Measurements from ENCODE around the gene CISD1.

The CISD1 gene

GRCh38 chr10:58266003-58266825, 2.7 kb upstream of the CISD1 start:
- peak; percentile 26 for DNase-seq (ENCODE audit: low spot score)

DNA sequence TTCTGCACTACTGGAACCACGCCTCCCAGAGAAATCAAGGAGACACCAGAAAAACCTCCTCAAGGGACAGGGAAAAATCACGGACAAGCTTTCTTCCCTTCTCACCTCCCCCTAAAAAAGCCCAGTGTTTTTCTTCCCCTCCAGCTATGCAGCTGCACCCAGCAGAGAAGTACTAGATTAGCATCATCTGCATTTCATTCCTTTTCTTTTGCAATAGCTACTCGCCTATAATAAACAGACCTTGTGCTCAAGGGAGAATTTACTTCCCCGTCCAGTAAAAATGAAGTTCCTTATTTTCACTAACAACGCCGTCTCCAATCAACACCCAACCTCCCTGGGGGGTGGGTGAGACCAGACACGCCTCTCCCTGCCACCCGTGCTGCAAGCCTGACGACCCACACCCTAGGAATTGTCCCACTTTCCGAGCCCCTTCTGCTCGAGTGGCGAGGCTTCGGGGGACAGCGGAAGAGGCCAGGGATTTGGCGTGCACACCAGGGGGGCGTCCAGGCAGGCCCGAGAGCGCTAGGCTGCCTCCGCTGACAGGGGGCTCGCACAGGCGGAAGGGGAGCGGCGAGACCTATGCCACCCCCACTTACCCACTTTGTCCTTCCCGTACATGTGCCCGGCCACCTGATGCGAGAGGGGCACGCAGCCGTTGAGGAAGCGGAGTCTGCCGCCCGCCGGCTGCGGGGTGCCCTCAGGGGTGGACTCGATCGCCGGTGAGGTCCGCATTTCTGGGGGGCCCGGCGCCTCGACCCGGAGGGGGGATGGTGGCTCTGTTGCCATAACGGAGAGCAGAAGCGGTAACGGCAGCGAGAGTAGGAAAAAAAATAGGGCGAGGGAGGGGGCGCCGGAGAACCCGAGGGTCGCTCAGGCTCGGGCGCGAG, 1.9 kb upstream of the CISD1 start:
- DNase-seq (ENCODE audit: low spot score), result peak; percentile 15

DNA sequence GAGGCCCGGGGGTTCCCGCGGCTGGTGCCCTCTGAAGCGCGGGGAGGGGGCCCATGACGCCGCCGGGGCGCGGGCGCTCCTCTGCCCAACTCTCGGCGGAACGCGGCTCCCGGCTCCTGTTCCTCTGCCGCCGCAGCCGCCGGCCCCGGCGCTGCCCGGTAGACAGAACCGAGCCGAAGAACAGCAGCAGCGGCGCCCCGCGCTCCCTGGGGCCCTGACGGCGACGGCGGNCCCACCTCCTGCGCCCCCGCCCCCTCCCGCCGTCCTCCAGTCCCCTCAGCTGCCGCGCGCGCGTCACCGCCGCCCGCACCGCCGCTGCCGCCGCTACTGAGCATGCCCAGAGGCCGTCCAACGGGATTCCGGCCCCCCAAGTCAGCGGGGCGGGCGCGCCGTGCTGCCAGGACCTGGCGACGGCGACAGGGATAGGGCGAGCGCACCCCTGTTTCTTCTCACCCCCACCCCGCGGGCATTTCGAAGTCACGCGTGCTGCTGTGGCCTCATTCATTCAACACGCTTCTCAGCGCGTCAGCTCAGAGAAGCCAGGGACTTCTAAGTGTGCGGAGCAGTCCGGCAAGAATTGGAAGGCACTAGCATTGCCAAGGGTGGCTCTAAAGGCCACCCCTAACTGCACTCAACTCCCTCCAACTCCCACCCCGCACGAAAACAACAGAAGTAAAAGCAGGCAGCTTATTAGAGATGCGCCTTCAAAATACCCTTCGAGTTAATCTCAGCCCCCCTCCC, 1.1 kb upstream of the CISD1 start, which contains the start of gene IPMK:
IPMK (minus strand) TSS at position 182 of the 741 bp plus-strand sequence. CDS start 283 bp downstream, outside the sequence.
- peak; percentile 94 for DNase-seq (ENCODE audit: low spot score)

DNA sequence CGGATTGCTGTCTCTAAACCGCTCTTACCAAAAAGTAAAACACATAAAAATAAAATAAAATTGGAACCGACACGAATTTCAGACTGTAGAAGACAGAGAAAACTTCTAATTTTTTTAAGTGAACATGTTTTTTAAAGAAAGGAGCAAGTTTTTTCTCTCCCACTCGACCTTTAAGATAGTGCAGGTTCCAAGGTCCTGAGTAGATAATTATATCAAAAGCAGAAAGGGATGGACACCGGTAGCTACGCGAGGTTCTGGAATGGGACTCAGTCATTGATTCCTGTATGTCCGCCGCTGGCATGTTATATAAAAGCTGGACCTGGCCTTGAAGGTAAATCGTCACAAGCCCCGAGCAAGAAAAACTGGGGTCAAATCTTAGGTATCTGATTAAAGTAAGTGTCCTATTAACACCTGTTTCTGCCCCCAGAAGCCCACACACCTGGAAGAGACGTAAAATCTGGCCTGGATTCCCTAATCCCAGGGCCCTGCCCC, 462 bp upstream of the CISD1 start:
- DNase-seq (ENCODE audit: low spot score), result no peak

DNA sequence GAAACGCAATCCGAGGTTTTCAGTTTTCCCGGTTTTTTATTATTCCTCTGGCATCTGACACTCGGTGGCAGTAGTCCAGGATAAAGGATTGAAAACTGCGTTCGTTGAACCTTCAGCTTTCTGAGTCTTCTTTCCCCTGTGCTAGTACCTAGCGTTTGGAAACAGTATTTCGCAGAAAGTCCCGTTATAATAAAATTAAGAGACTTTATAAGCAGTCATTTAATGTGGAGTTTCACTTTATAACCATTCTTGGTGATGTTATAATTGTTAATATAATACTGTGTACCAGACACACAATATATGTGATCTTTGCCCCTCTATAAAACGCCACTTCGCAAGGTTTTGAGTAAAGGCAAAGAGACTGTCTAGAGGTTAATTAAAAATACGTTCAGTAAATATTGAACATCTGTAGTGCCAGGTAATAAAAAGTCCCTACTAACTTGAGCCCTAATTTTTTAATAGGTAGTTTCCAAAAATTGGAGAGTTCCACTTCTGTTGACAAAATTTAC, 874 bp downstream of the CISD1 start:
- DNase-seq (ENCODE audit: low spot score), result no peak

DNA sequence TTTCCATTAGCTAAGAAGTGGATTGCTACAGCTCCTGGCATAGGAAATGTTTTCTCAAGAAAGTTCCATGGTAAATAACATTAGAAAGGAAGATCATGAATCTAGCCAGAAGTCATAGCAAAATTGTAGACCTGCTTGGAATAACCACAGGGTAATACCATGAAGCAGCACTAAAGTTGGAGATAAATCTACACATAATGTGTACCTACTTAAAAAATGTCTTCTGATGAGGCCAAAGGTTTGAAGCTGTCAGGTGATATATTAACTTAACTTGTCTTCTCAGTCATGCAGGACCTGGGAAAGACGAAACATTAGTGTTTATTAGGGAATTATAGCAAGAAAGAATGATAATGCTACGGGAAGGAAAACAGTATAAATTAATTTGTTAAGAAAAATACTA, 6.3 kb downstream of the CISD1 start:
- no peak for DNase-seq (ENCODE audit: low spot score)

- DNase-seq (ENCODE audit: low spot score), result no peak
Observed at GRCh38 chr10:58275908-58276307, 6.9 kb downstream of the CISD1 start.

DNA sequence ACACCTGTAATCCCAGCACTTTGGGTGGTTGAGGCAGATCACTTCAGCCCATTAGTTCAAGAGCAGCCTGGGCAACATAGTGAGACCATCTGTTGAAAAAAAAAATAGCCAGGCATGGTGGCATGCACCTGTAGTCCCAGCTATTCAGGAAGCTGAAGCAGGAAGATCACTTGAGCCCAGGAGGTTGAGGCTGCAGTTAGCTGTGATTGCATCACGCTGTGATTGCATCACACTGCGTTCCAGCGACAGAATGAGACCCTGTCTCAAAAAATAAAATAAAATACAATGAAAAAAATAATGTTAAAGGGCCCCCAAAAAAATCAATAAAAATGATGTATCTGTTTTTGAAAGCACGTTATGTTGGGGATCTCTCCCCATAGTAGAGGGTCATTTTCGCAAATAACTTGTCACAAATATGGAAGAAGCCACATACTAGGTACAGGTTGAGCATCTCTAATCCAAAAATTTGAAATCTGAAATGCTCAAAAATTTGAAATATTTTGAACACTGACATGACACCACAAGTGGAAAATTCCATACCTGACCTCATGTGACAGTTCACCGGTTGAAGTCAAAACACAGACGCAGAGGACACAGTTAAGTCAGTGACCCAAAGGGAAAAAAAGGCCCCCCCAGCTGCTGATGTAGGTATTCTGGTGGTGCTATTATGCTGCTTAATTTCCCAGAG, 9.5 kb downstream of the CISD1 start:
- DNase-seq (ENCODE audit: low spot score), result no peak

- no peak for DNase-seq (ENCODE audit: low spot score)
Observed at GRCh38 chr10:58278962-58279307, 10.0 kb downstream of the CISD1 start.

DNA sequence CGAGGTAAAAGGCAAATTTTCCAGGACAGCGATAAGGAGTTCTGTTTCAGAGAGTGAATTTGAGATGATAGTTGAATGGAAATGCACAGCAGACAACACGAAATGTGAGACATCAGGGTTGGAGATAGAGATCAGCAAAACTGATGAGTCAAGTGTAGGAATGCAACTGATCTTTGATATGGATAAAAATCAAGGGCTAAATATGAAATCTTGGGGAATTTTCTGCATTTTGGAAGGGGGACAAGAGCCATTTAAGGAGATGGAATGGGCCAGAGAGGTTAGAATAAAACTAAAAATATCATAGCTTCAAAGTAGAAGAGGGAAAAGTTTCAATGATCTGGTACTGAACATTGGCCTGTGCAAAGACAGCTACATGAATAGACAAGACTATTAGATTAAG, 11.5 kb downstream of the CISD1 start:
- DNase-seq (ENCODE audit: low spot score), result no peak

DNA sequence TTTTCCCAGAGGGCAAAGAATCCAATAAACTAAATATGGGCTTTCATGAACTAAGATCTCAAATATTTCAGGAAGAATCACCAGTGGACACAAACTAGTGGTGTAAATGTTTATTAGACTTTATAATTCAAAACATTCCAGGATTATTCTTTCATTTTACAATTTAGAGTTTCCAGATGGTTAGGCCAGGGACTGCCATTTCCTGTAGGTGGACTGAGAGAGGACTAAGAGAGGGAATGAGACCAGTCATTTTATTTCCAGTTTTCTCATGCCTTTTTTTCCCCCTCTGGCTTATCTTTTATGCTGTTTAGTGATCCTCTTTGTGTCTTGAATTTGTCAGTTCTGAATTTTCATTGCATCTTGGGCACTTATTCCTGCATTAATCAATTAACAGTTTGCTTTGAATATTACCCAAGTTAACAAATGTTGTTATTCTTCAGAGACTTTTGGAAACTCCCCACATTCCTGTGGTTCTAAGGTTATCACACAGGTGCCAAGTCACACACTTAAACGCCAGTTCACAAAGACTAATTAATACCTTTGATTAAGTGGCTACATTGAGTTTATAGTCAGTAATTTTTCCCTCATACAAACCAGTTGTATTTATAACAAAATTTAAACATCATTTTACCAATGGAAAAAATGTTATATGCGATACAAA, 12.3 kb downstream of the CISD1 start:
- no peak for DNase-seq (ENCODE audit: low spot score)

GRCh38 chr10:58282615-58283014, 13.7 kb downstream of the CISD1 start:
- peak; percentile 27 for DNase-seq (ENCODE audit: low spot score)

DNA sequence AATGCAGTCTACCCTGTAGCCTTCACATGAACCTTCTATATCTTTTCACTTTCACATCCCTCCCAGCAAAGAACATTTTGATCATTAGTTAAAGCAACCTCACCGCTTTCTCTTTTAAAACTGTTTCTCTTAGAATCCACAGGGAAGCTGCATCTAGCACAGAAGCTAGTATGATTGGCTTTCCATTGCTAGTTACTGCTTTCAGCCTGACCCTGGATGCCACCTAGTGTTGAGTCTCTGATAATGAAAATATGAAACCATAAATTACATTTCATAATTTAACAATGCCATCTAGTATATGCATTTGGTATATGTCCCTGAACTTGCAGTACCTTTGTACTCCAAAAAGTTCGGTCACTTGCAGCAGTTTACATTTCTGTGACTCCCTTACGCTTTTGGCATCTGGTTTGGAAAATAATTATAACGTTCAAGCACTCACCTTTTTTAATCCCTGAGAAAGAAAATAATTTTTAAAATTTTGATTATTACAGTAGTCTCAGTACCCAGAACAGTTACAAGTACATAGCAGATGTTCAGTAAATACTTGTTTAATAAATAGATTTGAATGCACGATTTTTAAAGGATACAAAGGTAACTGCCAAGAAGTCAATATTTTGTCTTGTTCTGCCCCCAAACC, 22.7 kb downstream of the CISD1 start:
- DNase-seq (ENCODE audit: low spot score), result peak; percentile 44

- no peak for DNase-seq (ENCODE audit: low spot score)
Observed at GRCh38 chr10:58293989-58294388, 25.0 kb downstream of the CISD1 start.

- DNase-seq (ENCODE audit: low spot score), result peak; percentile 54
Observed at GRCh38 chr10:58299580-58299979, 30.6 kb downstream of the CISD1 start.

DNA sequence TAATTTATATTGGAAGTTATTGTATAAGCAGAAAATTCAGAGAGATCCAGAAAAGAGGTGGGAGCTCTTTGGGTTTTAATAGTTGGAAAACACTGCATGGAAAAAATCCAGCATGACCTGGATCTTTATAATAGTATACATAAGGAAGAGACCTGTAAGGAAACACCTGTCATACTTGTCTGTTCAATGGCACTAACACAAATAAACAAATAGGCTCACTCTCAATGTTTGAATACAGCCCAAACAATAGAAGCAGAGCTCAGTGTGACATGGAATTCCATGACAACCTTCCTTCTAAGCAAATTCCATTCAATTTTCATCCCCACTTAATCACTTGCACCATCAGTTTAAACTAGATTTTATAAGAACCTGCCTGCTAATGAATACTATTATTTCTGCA, 31.7 kb downstream of the CISD1 start:
- no peak for DNase-seq (ENCODE audit: low spot score)

- no peak for DNase-seq (ENCODE audit: low spot score)
Observed at GRCh38 chr10:58302254-58302653, 33.3 kb downstream of the CISD1 start.

GRCh38 chr10:58304099-58304633, 35.2 kb downstream of the CISD1 start:
- no peak for DNase-seq (ENCODE audit: low spot score)

- no peak for DNase-seq (ENCODE audit: low spot score)
Observed at GRCh38 chr10:58305821-58306220, 36.9 kb downstream of the CISD1 start.

DNA sequence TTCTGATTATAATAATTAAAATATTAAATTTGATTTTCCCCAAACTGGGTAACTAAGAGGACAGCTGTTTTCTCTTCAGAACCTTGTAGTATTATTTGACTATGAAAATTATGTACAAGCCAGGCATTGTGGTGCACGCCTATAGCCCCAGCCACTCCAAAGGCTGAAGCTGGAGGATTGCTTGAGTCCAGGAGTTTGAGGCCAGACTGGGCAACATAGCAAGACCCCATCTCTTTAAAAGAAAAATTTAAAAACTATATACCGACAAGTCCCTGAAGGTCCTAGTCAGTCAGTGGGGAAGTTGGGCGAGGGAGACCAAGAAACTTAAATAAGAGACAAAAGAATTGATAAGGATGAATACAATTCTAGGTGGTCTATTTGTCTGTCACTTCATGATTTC, 38.7 kb downstream of the CISD1 start:
- DNase-seq (ENCODE audit: low spot score), result no peak

All from CD4-positive, alpha-beta T cell treated with Interleukin-6 at 100 ng/mL for 8 hours (primary cell).